HEK293 (cell line): ENCODE results near the gene IGSF23.

Source experiments
- CTCF ChIA-PET: fragments of 350-600 bp; formaldehyde crosslinking; extraction: SDS; loops from one replicate; lab custom pipeline; 2021; ENCODE audit warnings: antibody characterized with exemption; lab: Yijun Ruan, JAX
- POLR2A ChIA-PET: fragments of 300-600 bp; formaldehyde crosslinking; extraction: SDS; loops from one replicate; lab custom pipeline; 2020; ENCODE audit warnings: antibody characterized with exemption, inconsistent platforms; lab: Yijun Ruan, JAX
- H3K27ac ChIP-seq: fragments of 200-500 bp; sonication (Bioruptor generic); 2 replicates; pipeline ENCODE4 v1.5.1; 2014; ENCODE audit warnings: low read depth, low read length, control low read depth, inconsistent platforms; ENCODE audit errors: extremely low read depth
- H3K36me3 ChIP-seq, 2 experiments: fragments of 200-500 bp in 1 of 2; sonication (Bioruptor generic) in 1 of 2; 1 replicate in 1 of 2; 2 replicates in 1 of 2; pipeline ENCODE4 v1.5.1; 2014 to 2017; ENCODE audit warnings: inconsistent platforms in 2 of 2, low read length in 2 of 2; ENCODE audit not compliant: control insufficient read depth in 2 of 2, insufficient read depth in 1 of 2
- H3K4me1 ChIP-seq: fragments of 200-500 bp; sonication (Bioruptor generic); 2 replicates; pipeline ENCODE4 v1.5.1; 2014; ENCODE audit warnings: mild to moderate bottlenecking, low read length, inconsistent platforms; ENCODE audit not compliant: control insufficient read depth, insufficient read depth
- H3K4me3 ChIP-seq: 2 replicates; pipeline ENCODE4 v1.5.1; 2011; ENCODE audit warnings: low read depth, mild to moderate bottlenecking, control low read depth, low read length, moderate library complexity
- H3K9me3 ChIP-seq: fragments of 200-500 bp; sonication (Bioruptor generic); 2 replicates; pipeline ENCODE4 v1.5.1; 2014; ENCODE audit warnings: low read depth, low read length, inconsistent platforms; ENCODE audit not compliant: control insufficient read depth, insufficient read depth
- GLI2 ChIP-seq: fragments of 450-650 bp; formaldehyde crosslinking; IDR thresholded peaks from 2 replicates; pipeline ENCODE4; 2017; ENCODE audit warnings: missing biosample characterization, missing genetic modification characterization, low read depth, borderline replicate concordance
- IKZF3 ChIP-seq: fragments of 450-650 bp; IDR thresholded peaks from 2 replicates; pipeline ENCODE4 v1.5.0; 2018; ENCODE audit warnings: missing biosample characterization, mild to moderate bottlenecking, missing genetic modification characterization, moderate library complexity
- OVOL3 ChIP-seq: fragments of 450-650 bp; formaldehyde crosslinking; IDR thresholded peaks from 2 replicates; pipeline ENCODE4 v1.5.1; 2016; ENCODE audit warnings: missing biosample characterization, missing genetic modification characterization
- PRDM1 ChIP-seq: fragments of 450-650 bp; formaldehyde crosslinking; IDR thresholded peaks from 2 replicates; pipeline ENCODE4; 2016; ENCODE audit warnings: missing biosample characterization, missing genetic modification characterization
- ZBTB20 ChIP-seq: fragments of 450-650 bp; formaldehyde crosslinking; IDR thresholded peaks from 2 replicates; pipeline ENCODE4 v1.5.1; 2016; ENCODE audit warnings: missing biosample characterization, missing genetic modification characterization
- ZBTB21 ChIP-seq: fragments of 450-650 bp; formaldehyde crosslinking; IDR thresholded peaks from 2 replicates; pipeline ENCODE4 v1.5.1; 2017; ENCODE audit warnings: missing biosample characterization, missing genetic modification characterization
- ZFP41 ChIP-seq: fragments of 450-650 bp; formaldehyde crosslinking; IDR thresholded peaks from 2 replicates; pipeline ENCODE4 v1.5.1; 2016; ENCODE audit warnings: missing biosample characterization, missing genetic modification characterization, borderline replicate concordance
- ZNF114 ChIP-seq: fragments of 450-650 bp; formaldehyde crosslinking; IDR thresholded peaks from 2 replicates; pipeline ENCODE4 v1.5.0; 2017; ENCODE audit warnings: missing biosample characterization, missing genetic modification characterization
- ZNF133 ChIP-seq: fragments of 450-650 bp; formaldehyde crosslinking; IDR thresholded peaks from 2 replicates; pipeline ENCODE4 v1.5.1; 2016; ENCODE audit warnings: missing biosample characterization, missing genetic modification characterization
- ZNF146 ChIP-seq: fragments of 450-650 bp; formaldehyde crosslinking; IDR thresholded peaks from 2 replicates; pipeline ENCODE4 v1.5.1; 2016; ENCODE audit warnings: missing biosample characterization, missing genetic modification characterization
- ZNF16 ChIP-seq: fragments of 450-650 bp; formaldehyde crosslinking; IDR thresholded peaks from 2 replicates; pipeline ENCODE4 v1.5.1; 2016; ENCODE audit warnings: low read depth, missing biosample characterization, missing genetic modification characterization
- ZNF202 ChIP-seq: fragments of 450-650 bp; formaldehyde crosslinking; IDR thresholded peaks from 2 replicates; pipeline ENCODE4 v1.5.1; 2016; ENCODE audit warnings: missing biosample characterization, missing genetic modification characterization, borderline replicate concordance
- ZNF37A ChIP-seq: fragments of 450-650 bp; IDR thresholded peaks from 2 replicates; pipeline ENCODE4 v1.5.1; 2018; ENCODE audit warnings: missing biosample characterization, missing genetic modification characterization
- ZNF404 ChIP-seq: fragments of 450-650 bp; formaldehyde crosslinking; IDR thresholded peaks from 2 replicates; pipeline ENCODE4 v1.5.1; 2017; ENCODE audit warnings: missing biosample characterization, missing genetic modification characterization
- ZNF530 ChIP-seq: fragments of 450-650 bp; formaldehyde crosslinking; IDR thresholded peaks from 2 replicates; pipeline ENCODE4 v1.5.1; 2016; ENCODE audit warnings: low read depth, missing biosample characterization, missing genetic modification characterization
- ZNF544 ChIP-seq: fragments of 450-650 bp; formaldehyde crosslinking; IDR thresholded peaks from 2 replicates; pipeline ENCODE4 v1.5.0; 2017; ENCODE audit warnings: missing biosample characterization, missing genetic modification characterization
- ZNF585B ChIP-seq: fragments of 450-650 bp; formaldehyde crosslinking; IDR thresholded peaks from 2 replicates; pipeline ENCODE4 v1.5.1; 2016; ENCODE audit warnings: missing biosample characterization, missing genetic modification characterization
- ZNF596 ChIP-seq: fragments of 450-650 bp; IDR thresholded peaks from 2 replicates; pipeline ENCODE4 v1.5.0; 2018; ENCODE audit warnings: missing biosample characterization, mild to moderate bottlenecking, missing genetic modification characterization, moderate library complexity
- ZNF747 ChIP-seq: fragments of 450-650 bp; formaldehyde crosslinking; IDR thresholded peaks from 2 replicates; pipeline ENCODE4 v1.5.1; 2016; ENCODE audit warnings: missing biosample characterization, missing genetic modification characterization
- ZNF768 ChIP-seq: fragments of 450-650 bp; formaldehyde crosslinking; IDR thresholded peaks from 2 replicates; pipeline ENCODE4 v1.5.1; 2018; ENCODE audit warnings: missing biosample characterization, mild to moderate bottlenecking, missing genetic modification characterization
- ZNF776 ChIP-seq: fragments of 450-650 bp; formaldehyde crosslinking; IDR thresholded peaks from 2 replicates; pipeline ENCODE4 v1.5.0; 2017; ENCODE audit warnings: missing biosample characterization, missing genetic modification characterization, borderline replicate concordance
- ZNF785 ChIP-seq: fragments of 450-650 bp; formaldehyde crosslinking; IDR thresholded peaks from 2 replicates; pipeline ENCODE4 v1.5.1; 2016; ENCODE audit warnings: missing biosample characterization, missing genetic modification characterization
- ZSCAN30 ChIP-seq: fragments of 450-650 bp; IDR thresholded peaks from 2 replicates; pipeline ENCODE4 v1.5.1; 2018; ENCODE audit warnings: missing biosample characterization, mild to moderate bottlenecking, missing genetic modification characterization, moderate library complexity
- TF ChIP-seq, protein P1 (sequence below): fragments of 450-650 bp; formaldehyde crosslinking; IDR thresholded peaks from 2 replicates; pipeline ENCODE4 v1.5.1; 2016; ENCODE audit warnings: missing biosample characterization, missing genetic modification characterization
- TF ChIP-seq, protein P2 (sequence below): fragments of 450-650 bp; formaldehyde crosslinking; IDR thresholded peaks from 2 replicates; pipeline ENCODE4 v1.5.1; 2016; ENCODE audit warnings: missing biosample characterization, missing genetic modification characterization
- TF ChIP-seq, protein P3 (sequence below): fragments of 450-650 bp; formaldehyde crosslinking; IDR thresholded peaks from 2 replicates; pipeline ENCODE4 v1.5.1; 2017; ENCODE audit warnings: missing biosample characterization, missing genetic modification characterization

Gene IGSF23

DNA sequence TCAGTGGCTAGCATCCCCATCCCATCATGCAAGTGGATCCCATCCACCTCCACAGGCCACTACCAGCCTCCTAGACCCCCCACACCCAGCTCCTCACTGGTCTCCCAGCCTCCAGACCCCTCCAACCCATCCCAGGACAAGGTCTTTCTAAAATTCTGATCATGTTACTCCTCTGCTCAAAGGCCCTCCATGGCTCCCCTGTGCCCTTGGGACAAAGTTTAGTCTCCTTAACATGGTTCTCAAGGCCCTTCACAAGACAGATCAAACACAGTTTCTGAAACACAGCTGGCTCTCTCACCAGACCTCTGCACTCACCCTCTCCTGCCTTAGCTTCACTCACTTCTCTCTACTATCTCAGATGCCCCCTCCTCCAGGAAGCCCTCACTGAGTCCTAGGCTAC lies 67.2 kb downstream of the IGSF23 start:
- no peak for TF ChIP-seq ZNF37A (tag by site-specific recombination)
- TF ChIP-seq ZNF16 (tag by site-specific recombination), result peak; percentile 75
- TF ChIP-seq, all 188 proteins: peak for 1
- 0 out of 2 replicates have a peak, but pooled peaks cover 5% of the 10 kb centered on the region for H3K4me1 ChIP-seq
- H3K9me3 ChIP-seq, result no peaks in the 10 kb centered on the region
- peaks cover 0 to 7% of the 10 kb centered on the region in 2 experiments; a peak in 1 of 3 replicates for H3K36me3 ChIP-seq
- no peak overlapping the region for H3K27ac ChIP-seq
- ChIA-PET POLR2A (no interaction called here), CTCF (interaction anchor here (0.6 to 1.2 kb wide), 3 partner anchors 23 to 110 kb away, joined by 3 to 6 read pairs (median 3); no protein-coding TSS in a partner anchor)
- H3K4me3 ChIP-seq, result no peak overlapping the region

DNA sequence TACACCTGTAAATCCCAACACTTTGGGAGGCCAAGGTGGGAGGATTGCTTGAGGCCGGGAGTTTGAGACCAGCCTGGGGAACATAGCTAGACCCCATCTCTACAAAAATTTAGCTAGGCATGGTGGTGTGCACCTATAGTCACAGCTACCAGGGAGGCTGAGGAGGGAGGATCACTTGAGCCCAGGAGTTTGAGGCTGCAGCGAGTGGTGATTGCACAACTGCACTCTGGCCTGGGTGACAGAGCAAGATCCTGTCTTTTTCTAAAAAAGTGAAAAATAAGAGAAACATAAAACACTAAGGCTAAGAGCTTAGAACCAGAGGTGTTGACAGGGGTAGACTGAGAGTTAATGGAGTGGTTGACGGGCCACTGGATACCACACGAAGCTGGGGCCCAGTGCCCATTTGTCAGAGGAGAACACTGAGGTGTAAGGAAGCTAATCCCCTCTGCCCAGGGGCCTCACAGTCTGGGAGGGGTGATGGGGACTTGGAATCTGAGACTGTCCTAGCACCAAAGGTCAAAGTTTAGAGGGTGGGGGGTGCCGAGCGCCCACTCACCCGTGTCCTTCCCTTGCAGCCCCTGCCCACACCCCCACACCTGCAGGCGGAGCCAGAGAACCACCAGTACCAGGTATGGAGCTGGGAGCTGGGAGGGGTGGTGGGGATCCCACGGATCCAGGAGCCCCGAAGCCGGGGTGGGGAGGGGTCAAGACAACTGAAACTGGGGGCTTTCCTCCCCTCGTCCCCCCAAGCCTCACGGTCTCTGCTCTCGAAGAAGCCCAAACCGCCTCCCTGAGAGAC lies 68.8 kb downstream of the IGSF23 start:
- no peak overlapping the region for H3K27ac ChIP-seq
- POLR2A ChIA-PET, result interaction anchor here (0.6 kb wide), 1 partner anchor 72 kb away, joined by 3 read pairs; no protein-coding TSS in a partner anchor

DNA sequence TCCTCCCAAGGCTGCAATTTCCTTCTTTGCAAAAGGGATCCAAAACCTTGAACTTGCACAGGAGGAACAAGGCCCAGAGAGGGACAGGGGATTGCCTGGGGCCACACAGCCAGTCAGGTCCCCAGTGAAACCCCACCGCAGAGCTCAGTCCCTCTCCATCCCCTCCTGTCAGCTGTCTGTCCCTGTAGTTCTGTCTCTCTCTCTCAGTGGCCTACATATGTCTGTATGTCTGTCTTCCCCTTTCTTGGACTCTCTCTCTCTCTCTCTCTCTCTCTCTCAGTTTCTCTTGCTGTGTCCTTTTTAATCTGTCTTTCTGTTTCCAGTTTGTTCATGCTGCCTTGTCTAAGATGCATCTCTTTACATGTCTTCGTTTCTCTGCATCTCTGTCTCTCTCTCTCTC lies 69.4 kb downstream of the IGSF23 start:
- no peaks in the 10 kb centered on the region for H3K9me3 ChIP-seq
- no peak overlapping the region for H3K27ac ChIP-seq
- ChIA-PET POLR2A (no interaction called here), CTCF (interaction anchor here (1.0 kb wide), 1 partner anchor 41 kb away, joined by 3 read pairs; no protein-coding TSS in a partner anchor)
- H3K36me3 ChIP-seq, result peaks cover 0 to 7% of the 10 kb centered on the region in 2 experiments; a peak in 1 of 3 replicates
- no peak overlapping the region for H3K4me3 ChIP-seq
- H3K4me1 ChIP-seq, result 0 out of 2 replicates have a peak, but pooled peaks cover 3% of the 10 kb centered on the region
- TF ChIP-seq, protein P1, sequence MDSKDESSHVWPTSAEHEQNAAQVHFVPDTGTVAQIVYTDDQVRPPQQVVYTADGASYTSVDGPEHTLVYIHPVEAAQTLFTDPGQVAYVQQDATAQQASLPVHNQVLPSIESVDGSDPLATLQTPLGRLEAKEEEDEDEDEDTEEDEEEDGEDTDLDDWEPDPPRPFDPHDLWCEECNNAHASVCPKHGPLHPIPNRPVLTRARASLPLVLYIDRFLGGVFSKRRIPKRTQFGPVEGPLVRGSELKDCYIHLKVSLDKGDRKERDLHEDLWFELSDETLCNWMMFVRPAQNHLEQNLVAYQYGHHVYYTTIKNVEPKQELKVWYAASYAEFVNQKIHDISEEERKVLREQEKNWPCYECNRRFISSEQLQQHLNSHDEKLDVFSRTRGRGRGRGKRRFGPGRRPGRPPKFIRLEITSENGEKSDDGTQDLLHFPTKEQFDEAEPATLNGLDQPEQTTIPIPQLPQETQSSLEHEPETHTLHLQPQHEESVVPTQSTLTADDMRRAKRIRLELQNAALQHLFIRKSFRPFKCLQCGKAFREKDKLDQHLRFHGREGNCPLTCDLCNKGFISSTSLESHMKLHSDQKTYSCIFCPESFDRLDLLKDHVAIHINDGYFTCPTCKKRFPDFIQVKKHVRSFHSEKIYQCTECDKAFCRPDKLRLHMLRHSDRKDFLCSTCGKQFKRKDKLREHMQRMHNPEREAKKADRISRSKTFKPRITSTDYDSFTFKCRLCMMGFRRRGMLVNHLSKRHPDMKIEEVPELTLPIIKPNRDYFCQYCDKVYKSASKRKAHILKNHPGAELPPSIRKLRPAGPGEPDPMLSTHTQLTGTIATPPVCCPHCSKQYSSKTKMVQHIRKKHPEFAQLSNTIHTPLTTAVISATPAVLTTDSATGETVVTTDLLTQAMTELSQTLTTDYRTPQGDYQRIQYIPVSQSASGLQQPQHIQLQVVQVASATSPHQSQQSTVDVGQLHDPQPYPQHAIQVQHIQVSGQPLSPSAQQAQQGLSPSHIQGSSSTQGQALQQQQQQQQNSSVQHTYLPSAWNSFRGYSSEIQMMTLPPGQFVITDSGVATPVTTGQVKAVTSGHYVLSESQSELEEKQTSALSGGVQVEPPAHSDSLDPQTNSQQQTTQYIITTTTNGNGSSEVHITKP (tag by site-specific recombination), result no peak
- TF ChIP-seq ZNF404 (tag by site-specific recombination) (no peak), ZNF596 (tag by site-specific recombination) (peak; percentile 60; the same call in 1 of the 2 replicates), OVOL3 (tag by site-specific recombination) (no peak), ZNF202 (tag by site-specific recombination) (no peak), ZNF776 (tag by site-specific recombination) (no peak), ZBTB20 (no peak), ZNF544 (tag by site-specific recombination) (no peak), ZNF747 (tag by site-specific recombination) (no peak), ZNF768 (peak; percentile 67; the same call in 1 of the 2 replicates), ZFP41 (no peak), IKZF3 (tag by site-specific recombination) (no peak), ZNF133 (tag by site-specific recombination) (no peak), ZSCAN30 (tag by site-specific recombination) (no peak), ZNF530 (tag by site-specific recombination) (no peak), ZNF585B (no peak), ZBTB21 (tag by site-specific recombination) (no peak), PRDM1 (tag by site-specific recombination) (peak; percentile 88), GLI2 (tag by site-specific recombination) (no peak)
- TF ChIP-seq, protein P2, sequence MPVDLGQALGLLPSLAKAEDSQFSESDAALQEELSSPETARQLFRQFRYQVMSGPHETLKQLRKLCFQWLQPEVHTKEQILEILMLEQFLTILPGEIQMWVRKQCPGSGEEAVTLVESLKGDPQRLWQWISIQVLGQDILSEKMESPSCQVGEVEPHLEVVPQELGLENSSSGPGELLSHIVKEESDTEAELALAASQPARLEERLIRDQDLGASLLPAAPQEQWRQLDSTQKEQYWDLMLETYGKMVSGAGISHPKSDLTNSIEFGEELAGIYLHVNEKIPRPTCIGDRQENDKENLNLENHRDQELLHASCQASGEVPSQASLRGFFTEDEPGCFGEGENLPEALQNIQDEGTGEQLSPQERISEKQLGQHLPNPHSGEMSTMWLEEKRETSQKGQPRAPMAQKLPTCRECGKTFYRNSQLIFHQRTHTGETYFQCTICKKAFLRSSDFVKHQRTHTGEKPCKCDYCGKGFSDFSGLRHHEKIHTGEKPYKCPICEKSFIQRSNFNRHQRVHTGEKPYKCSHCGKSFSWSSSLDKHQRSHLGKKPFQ (tag by site-specific recombination), result no peak
- TF ChIP-seq, protein P3, sequence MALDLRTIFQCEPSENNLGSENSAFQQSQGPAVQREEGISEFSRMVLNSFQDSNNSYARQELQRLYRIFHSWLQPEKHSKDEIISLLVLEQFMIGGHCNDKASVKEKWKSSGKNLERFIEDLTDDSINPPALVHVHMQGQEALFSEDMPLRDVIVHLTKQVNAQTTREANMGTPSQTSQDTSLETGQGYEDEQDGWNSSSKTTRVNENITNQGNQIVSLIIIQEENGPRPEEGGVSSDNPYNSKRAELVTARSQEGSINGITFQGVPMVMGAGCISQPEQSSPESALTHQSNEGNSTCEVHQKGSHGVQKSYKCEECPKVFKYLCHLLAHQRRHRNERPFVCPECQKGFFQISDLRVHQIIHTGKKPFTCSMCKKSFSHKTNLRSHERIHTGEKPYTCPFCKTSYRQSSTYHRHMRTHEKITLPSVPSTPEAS (tag by site-specific recombination), result no peak

More for the DNA sequence above, 68.8 kb downstream of the IGSF23 start:
- Histone ChIP-seq H3K4me3 (no peak overlapping the region), H3K36me3 (peaks cover 0 to 7% of the 10 kb centered on the region in 2 experiments; a peak in 1 of 3 replicates), H3K9me3 (no peaks in the 10 kb centered on the region), H3K4me1 (0 out of 2 replicates have a peak, but pooled peaks cover 3% of the 10 kb centered on the region)
- CTCF ChIA-PET, result interaction anchor here (0.7 to 1.0 kb wide), 2 partner anchors 41 to 105 kb away, joined by 3 read pairs; no protein-coding TSS in a partner anchor
- TF ChIP-seq ZNF202 (tag by site-specific recombination) (no peak), ZNF114 (tag by site-specific recombination) (no peak), ZNF146 (tag by site-specific recombination) (no peak), ZNF768 (no peak), ZNF785 (tag by site-specific recombination) (no peak), ZNF16 (tag by site-specific recombination) (no peak)
